HG03280 (cell line): Measurements from ENCODE around the gene FA2H.
A peak's percentile ranks its signal among the peaks of the same experiment; 100 is the strongest.
"Not testable (repeated sequence)": the region's sequence is repeated elsewhere in the genome, so short reads cannot be mapped to it uniquely, and the experiment has no call there.

Source experiments
- ATAC-seq: cut with Tn5 transposase; IDR thresholded peaks from one replicate; pipeline ENCODE4 v1.9.1; 2021; ENCODE audit warnings: mild to moderate bottlenecking, moderate library complexity; ENCODE audit not compliant: unreplicated experiment

FA2H gene, protein sequence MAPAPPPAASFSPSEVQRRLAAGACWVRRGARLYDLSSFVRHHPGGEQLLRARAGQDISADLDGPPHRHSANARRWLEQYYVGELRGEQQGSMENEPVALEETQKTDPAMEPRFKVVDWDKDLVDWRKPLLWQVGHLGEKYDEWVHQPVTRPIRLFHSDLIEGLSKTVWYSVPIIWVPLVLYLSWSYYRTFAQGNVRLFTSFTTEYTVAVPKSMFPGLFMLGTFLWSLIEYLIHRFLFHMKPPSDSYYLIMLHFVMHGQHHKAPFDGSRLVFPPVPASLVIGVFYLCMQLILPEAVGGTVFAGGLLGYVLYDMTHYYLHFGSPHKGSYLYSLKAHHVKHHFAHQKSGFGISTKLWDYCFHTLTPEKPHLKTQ

GRCh38 chr16:74774223-74775139 is at the start of gene FA2H:
TSS of gene FA2H (minus strand) at chr16:74774820. CDS start at chr16:74774755, 65 bp downstream.
- ATAC-seq = peak; percentile 89

DNA sequence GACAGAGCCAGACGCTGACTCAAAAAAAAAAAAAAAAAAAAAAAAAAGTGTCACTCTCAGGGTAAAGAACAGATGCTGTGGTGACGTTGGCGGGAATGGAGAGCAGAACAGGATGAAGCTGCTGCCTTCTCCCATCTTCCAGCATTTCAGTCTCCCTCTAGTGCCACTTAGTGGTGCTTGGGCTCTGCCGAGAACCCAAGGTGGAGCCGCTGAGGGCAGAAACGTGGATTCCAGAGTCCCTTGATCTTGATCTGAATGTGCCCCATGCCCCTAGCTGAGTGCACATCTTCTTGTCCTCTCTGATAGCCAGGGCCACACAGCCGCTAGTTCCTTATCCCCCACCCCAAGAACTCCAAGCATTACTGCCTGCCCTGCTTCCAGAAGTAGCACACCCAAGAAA is 43.2 kb upstream of the FA2H start:
- ATAC-seq = no peak

- ATAC-seq = peak; percentile 99
Measured at GRCh38 chr16:74813109-74813641, 38.6 kb upstream of the FA2H start.

DNA sequence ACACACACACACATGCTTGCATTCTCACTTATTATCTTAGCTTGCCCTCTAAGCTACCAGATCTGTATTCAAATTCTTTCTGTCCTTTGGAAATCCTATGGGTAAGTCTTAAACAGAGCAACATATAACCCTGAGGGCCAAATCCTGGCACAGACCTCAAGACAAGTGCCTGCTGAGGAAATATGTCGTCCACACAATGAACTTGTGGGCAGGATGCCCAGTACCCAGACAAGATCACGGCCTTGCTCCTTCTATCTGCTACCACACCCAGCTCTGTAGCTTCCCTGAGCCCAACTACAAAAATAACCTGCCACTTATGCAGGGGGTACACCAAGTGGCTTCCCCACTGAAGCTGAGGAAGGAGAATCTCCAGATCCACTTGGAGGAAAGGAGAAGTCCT is 37.3 kb upstream of the FA2H start:
- ATAC-seq = no peak

DNA sequence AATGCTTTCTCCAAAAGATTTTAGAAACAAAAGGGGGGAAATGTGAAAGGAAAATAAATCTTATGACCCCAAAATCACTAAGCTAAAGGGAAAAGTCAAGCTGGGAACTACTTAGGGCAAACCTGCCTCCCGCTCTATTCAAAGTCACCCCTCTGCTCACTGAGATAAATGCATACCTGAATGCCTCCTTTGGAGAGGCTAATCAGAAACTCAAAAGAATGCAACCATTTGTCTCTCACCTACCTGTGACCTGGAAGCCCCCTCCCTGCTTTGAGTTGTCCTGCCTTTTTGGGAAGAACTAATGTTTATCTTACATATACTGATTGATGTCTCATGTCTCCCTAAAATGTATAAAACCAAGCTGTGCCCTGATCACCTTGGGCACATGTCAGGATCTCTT is 36.6 kb upstream of the FA2H start:
- not testable (repeated sequence) for ATAC-seq

GRCh38 chr16:74807052-74807646 is 32.5 kb upstream of the FA2H start:
- ATAC-seq = no peak

- ATAC-seq = no peak
Measured at GRCh38 chr16:74800216-74800871, 25.7 kb upstream of the FA2H start.

GRCh38 chr16:74797414-74797813 is 22.8 kb upstream of the FA2H start:
- ATAC-seq = no peak

GRCh38 chr16:74795104-74795503 is 20.5 kb upstream of the FA2H start:
- no peak for ATAC-seq

DNA sequence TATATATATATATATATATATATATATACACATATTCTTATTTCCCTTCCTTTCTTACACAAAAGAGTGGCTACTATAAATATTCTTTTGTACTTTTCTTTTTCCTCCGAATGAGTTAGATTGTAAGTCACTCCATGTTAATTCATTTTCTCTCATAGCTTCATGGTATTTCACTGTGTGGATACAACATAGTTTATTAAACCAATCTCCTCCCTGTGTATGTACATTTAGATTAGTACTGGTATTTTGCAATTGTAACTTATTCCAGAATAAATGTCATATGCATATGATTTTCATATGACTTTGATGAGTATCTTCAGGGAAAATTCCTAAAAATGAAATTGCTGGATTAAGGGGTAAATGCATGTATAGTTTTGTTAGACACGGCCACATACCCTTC is 20.0 kb upstream of the FA2H start:
- no peak for ATAC-seq

GRCh38 chr16:74793571-74793970 is 19.0 kb upstream of the FA2H start:
- ATAC-seq = no peak

DNA sequence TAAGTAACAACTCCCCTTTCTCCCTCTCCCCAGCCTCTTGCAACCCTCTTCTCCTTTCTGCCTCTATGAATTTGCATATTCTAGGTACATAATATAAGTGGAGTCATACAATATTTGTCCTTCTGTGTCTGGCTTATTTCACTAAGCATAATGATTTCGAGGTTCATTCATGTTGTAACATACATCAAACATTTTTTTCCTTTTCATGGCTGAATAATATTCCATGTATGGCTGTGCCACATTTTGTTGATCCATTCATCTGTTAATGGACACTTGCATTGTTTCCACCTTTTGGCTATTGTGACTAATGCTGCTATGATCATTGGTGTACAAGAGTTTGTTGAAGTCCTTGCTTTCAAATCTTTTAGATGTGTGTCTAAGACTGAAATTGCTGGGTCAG is 17.6 kb upstream of the FA2H start:
- no peak for ATAC-seq

GRCh38 chr16:74791749-74792148 is 17.1 kb upstream of the FA2H start:
- not testable (repeated sequence) for ATAC-seq

GRCh38 chr16:74788108-74788507 is 13.5 kb upstream of the FA2H start:
- ATAC-seq = no peak

DNA sequence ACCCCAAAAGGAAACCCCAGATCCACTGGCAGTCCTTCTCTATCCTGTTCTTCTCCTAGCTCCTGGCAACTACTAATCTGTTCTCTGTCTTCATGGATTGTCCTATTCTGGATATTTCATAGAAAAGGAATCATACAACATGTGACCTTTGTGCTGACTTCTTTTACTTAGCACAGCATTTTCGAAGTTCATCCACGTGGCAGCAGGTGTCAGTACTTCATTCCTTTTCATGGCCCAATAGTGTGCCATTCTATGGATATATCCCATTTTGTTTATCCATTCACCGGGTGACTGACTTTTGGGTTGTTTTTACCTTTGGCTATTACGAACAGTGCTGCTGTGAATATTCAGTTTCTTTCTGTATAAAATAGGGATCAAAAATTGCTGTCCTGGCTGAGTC is 10.4 kb upstream of the FA2H start:
- ATAC-seq = no peak

DNA sequence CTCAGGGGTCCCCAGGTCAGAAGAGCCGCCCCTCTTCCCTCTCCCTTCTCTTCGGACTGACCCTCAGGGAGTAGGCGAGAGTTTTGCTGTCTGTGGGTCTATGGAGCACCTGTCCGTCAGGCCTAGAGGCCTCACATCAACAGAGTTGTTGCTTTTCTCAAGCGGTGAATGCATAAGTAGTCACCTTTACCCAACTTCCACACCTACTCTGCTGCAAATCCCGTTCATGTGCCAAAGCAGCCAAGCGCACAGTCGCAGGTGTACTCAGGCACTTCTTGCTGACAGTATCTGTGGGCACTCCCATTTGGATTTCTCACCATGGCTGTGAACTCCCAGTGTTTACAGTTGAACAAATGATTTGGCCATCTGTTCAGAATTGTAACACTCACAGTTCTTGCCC is 4.0 kb upstream of the FA2H start:
- ATAC-seq = no peak

DNA sequence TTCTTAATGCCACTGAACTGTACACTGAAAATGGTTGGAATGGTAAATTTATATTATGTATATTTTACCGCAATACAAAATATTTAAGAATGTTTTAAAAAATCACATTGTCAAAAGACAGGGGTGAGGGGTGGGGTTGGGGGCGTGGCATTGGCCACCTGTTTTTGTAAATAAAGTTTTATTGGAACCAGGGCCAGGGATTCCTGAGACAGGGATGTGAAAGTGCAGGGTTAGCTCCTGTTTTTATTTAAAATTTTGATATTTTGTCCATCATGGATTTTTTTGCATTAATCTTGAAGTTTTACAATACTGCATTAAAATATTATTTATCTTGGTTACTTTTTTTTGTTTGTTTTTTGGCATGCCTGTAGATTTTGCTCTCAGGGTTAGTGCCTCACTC is 2.3 kb upstream of the FA2H start:
- ATAC-seq = no peak

- no peak for ATAC-seq
Measured at GRCh38 chr16:74775255-74775654, 635 bp upstream of the FA2H start.

GRCh38 chr16:74773446-74774222 is 986 bp downstream of the FA2H start:
- ATAC-seq = no peak
